GM19467 (cell line): Measurements from ENCODE around the gene RNASE13.

Experiments
- ATAC-seq: cut with Tn5 transposase; IDR thresholded peaks from one replicate; pipeline ENCODE4 v1.9.1; 2021; ENCODE audit warnings: mild to moderate bottlenecking, moderate library complexity; ENCODE audit not compliant: unreplicated experiment

Gene RNASE13

GRCh38 chr14:21034707-21035106 lies at the start of gene RNASE13:
TSS of gene RNASE13 (minus strand) at chr14:21034807. CDS start at chr14:21034288, 519 bp downstream.
- no peak for ATAC-seq

GRCh38 chr14:21084396-21084795 lies 49.8 kb upstream of the RNASE13 start:
- no peak for ATAC-seq

GRCh38 chr14:21083565-21084325 lies 49.1 kb upstream of the RNASE13 start:
- no peak for ATAC-seq

GRCh38 chr14:21081521-21082142 lies 47.0 kb upstream of the RNASE13 start:
- ATAC-seq, result no peak

GRCh38 chr14:21078726-21079125 lies 44.1 kb upstream of the RNASE13 start:
- no peak for ATAC-seq

GRCh38 chr14:21078287-21078686 lies 43.7 kb upstream of the RNASE13 start:
- ATAC-seq, result no peak

- ATAC-seq, result no peak
Observed at GRCh38 chr14:21077672-21078071, 43.1 kb upstream of the RNASE13 start.

- ATAC-seq, result no peak
Observed at GRCh38 chr14:21075719-21076437, 41.3 kb upstream of the RNASE13 start.

GRCh38 chr14:21074398-21075272 lies 40.0 kb upstream of the RNASE13 start:
- ATAC-seq, result no peak

GRCh38 chr14:21073921-21074320 lies 39.3 kb upstream of the RNASE13 start:
- ATAC-seq, result no peak

- ATAC-seq, result no peak
Observed at GRCh38 chr14:21072781-21073339, 38.3 kb upstream of the RNASE13 start.

GRCh38 chr14:21072031-21072473 lies 37.4 kb upstream of the RNASE13 start:
- ATAC-seq, result no peak

GRCh38 chr14:21071225-21072030 lies 36.8 kb upstream of the RNASE13 start:
- peak; percentile 70 for ATAC-seq

- no peak for ATAC-seq
Observed at GRCh38 chr14:21070610-21071224, 36.1 kb upstream of the RNASE13 start.

- ATAC-seq, result no peak
Observed at GRCh38 chr14:21070083-21070609, 35.5 kb upstream of the RNASE13 start, which contains the start of gene ARHGEF40. TSS of gene ARHGEF40 (plus strand) at chr14:21070304. CDS start at chr14:21070397, 93 bp downstream.

- no peak for ATAC-seq
Observed at GRCh38 chr14:21069388-21070082, 34.9 kb upstream of the RNASE13 start.

GRCh38 chr14:21068521-21069387 lies 34.1 kb upstream of the RNASE13 start:
- ATAC-seq, result no peak
